GM19351 (cell line): ENCODE results near the gene CDH12.
"Not testable (repeated sequence)": the region's sequence is repeated elsewhere in the genome, so short reads cannot be mapped to it uniquely, and the experiment has no call there.

Experiments
- ATAC-seq: cut with Tn5 transposase; IDR thresholded peaks from one replicate; pipeline ENCODE4 v1.9.1; 2021; ENCODE audit warnings: mild to moderate bottlenecking, moderate library complexity; ENCODE audit not compliant: unreplicated experiment

CDH12 gene

DNA sequence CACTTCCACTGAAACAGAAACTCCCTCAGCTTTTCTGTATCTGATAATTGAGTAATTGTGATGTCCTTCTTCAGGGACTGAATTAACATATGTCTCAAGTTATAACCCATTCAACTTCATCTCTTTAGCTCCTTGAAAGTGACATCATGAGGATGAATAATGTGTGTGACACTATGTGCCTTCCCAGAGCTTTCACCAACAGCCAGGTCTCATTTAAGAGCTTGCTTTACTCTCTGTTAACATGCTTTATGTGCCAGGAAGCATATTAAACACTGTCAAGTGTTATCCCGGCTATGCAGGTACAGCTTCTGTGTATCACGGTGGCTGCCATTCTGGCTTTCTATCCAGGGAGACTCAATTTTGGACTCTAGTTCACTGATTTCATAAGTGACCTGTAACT is 799.9 kb downstream of the CDH12 start:
- ATAC-seq = no peak

- ATAC-seq = no peak
These were observed 801.3 kb downstream of the CDH12 start for GRCh38 chr5:22051881-22052280.

DNA sequence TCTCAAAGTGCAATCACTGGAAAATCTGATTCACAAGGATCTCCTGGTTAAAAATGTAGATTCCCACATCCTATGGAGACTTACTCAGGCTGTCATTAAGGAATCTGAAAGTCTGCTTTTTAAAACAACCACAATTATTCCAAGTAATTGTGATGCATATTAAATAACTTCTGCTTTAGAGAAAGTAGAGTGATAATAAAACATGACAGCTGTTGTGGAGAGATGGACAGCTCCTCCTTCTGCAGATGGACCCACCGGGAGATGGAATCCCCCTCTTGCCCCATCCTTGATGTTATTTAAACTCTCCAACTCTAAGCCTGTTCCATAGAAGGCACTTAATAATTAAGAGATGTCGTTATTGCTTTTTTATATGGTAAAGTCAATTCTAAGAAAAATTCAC is 802.2 kb downstream of the CDH12 start:
- ATAC-seq = no peak

- no peak for ATAC-seq
These were observed 808.9 kb downstream of the CDH12 start for GRCh38 chr5:22044229-22044628.

GRCh38 chr5:22036061-22036460 is 817.1 kb downstream of the CDH12 start:
- ATAC-seq = no peak

GRCh38 chr5:22033066-22033465 is 820.1 kb downstream of the CDH12 start:
- ATAC-seq = no peak

- no peak for ATAC-seq
These were observed 829.4 kb downstream of the CDH12 start for GRCh38 chr5:22023784-22024183.

GRCh38 chr5:22012893-22013292 is 840.3 kb downstream of the CDH12 start:
- ATAC-seq = not testable (repeated sequence)

GRCh38 chr5:22010808-22011207 is 842.3 kb downstream of the CDH12 start:
- not testable (repeated sequence) for ATAC-seq

DNA sequence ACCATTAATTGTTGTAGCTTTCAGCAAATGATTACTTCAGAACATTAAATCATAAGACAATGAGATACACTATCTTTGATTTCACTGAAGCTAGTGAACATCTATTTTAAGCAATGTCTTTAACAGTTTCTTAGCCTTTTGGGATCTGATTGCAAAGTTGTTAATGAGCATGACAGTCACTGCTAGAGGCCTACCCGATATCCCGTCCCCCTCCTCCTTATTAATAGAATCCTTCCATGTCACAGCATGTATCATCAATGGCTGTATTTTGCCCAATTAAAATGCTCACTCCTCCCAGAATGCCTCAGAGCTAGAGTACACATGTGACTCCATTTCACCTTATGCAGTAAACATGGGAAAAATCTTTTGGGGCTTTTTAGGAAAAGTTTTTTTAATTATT is 852.0 kb downstream of the CDH12 start:
- not testable (repeated sequence) for ATAC-seq

- ATAC-seq = not testable (repeated sequence)
These were observed 867.3 kb downstream of the CDH12 start for GRCh38 chr5:21985799-21986198.

- ATAC-seq = not testable (repeated sequence)
These were observed 901.6 kb downstream of the CDH12 start for GRCh38 chr5:21951571-21951970.

- no peak for ATAC-seq
These were observed 922.0 kb downstream of the CDH12 start for GRCh38 chr5:21931116-21931515.

DNA sequence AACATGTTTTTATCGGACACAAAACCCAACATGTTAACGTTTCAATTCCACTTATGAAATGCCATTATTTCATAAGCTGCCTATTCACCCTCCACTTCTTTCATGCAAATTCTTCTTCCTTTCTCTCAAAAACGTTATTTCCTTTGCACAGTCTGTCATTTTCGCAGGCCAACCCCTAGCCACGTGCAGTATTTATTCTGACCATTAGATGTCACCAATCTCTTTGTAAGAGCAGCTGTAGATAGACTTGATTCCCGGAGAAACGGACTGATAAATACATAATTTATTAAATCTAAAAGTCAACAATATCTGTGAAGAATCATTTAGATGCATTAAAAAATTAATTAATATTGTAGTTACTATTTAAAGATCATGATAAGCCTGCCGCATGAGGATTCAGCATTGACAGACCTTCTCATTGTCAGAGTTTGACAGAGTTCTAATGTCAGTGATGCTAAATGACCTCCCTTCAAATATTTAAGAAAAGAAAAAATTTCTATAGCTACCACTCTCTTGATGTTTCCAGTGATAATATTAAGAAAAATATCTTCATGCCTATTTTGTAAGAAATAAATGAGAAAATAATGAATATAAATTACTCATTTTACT is 933.6 kb downstream of the CDH12 start:
- ATAC-seq = peak; percentile 99

GRCh38 chr5:21918451-21918850 is 934.7 kb downstream of the CDH12 start:
- no peak for ATAC-seq

- no peak for ATAC-seq
These were observed 942.4 kb downstream of the CDH12 start for GRCh38 chr5:21910731-21911130.

GRCh38 chr5:21895766-21896350 is 957.3 kb downstream of the CDH12 start:
- no peak for ATAC-seq

DNA sequence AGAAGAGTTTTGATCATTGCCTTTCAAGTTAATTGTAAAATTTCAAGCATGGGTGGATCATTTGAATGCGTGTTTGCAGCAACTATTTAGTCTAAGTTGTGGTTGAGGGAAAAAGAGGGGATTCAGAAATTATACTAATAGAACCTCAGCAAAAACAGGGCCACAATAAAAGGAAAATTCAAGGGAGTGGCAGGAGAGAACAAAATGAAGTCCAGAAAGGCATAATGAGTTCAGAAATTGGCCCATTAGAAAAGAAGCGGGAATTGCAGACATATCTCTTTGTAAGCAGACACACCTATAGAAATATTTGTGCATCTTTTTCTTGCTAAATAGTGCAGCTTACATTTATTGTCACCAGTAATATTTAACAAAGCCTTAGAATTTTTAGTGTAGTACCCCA is 960.0 kb downstream of the CDH12 start:
- ATAC-seq = no peak

- no peak for ATAC-seq
These were observed 963.6 kb downstream of the CDH12 start for GRCh38 chr5:21889581-21889980.

DNA sequence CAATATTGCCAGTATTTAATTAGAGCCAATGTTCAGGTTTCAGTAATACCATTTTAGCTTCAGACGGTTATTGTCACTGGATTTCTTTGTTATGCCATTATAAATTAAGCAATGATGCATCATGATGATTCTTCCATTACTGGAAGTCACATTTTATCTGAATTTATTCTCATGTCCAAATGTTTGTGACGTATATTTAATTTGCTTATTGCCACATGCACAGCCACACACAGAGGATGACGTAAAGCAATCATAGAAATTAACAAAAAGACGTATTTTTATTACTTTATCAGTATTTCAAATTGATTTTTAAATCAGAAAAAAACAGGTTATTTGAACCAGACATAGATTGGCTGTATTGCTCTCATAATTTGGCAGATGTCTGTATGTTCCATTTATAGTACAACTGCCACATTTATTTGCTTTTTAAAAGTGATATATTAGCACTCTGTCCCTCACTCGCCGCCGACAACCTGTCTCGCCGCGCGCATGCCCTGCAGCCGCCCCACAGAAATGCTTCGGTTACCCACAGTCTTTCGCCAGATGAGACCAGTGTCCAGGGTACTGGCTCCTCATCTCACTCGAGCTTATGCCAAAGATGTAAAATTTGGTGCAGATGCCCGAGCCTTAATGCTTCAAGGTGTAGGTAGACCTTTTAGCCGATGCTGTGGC is 970.9 kb downstream of the CDH12 start:
- no peak for ATAC-seq

GRCh38 chr5:21880164-21880563 is 973.0 kb downstream of the CDH12 start:
- no peak for ATAC-seq

- ATAC-seq = no peak
These were observed 990.2 kb downstream of the CDH12 start for GRCh38 chr5:21862986-21863385.
